Stomach (tissue), 9 donors: ENCODE results near the gene AR. TPM values are rescaled to one million over a fixed set of nuclear protein-coding genes. Genes with fewer than 3 reads are reported as not detected.

ENCODE experiments used
- DNase-seq, 2 donors: peaks; one replicate each; pipeline versions ENCODE4 v3.0.0 to v3.0.0-alpha.2; 2013 to 2019
- H3K27ac ChIP-seq, 5 donors: fragments of 200-600 bp in 4 of 5; sonication (generic) in 4 of 5; one replicate each; pipeline ENCODE4 v1.5.1; 2013 to 2019; ENCODE audit warnings: mild to moderate bottlenecking in 1 of 5, moderate library complexity in 1 of 5
- H3K27me3 ChIP-seq, 3 donors: fragments of 200-600 bp; sonication (generic); one replicate each; pipeline ENCODE4 v1.5.1; 2017 to 2019; ENCODE audit warnings: mixed run types in 1 of 3
- H3K36me3 ChIP-seq, 4 donors: fragments of 200-600 bp; sonication (generic); 1 replicate in 3 of 4; 2 replicates in 1 of 4; pipeline ENCODE4 v1.5.1; 2016 to 2019
- H3K4me1 ChIP-seq, 4 donors: fragments of 200-600 bp; sonication (generic); one replicate each; pipeline ENCODE4 v1.5.1; 2016 to 2019
- H3K4me3 ChIP-seq, 4 donors: fragments of 200-600 bp; sonication (generic) in 3 of 4; one replicate each; pipeline ENCODE4 v1.5.1; 2016 to 2019; ENCODE audit warnings: mild to moderate bottlenecking in 1 of 4
- H3K9me3 ChIP-seq, 4 donors: fragments of 200-600 bp; sonication (generic); one replicate each; pipeline ENCODE4 v1.5.1; 2016 to 2019
- EP300 ChIP-seq: sonication (generic); formaldehyde crosslinking; IDR thresholded peaks from one replicate; pipeline ENCODE4 v1.6.1; 2017; ENCODE audit warnings: antibody characterized with exemption
- POLR2A ChIP-seq, 4 donors: fragments of 450-650 bp; IDR thresholded peaks; one replicate each; pipeline ENCODE4 v1.6.1; 2016; ENCODE audit warnings: antibody characterized with exemption in 4 of 4, control low read depth in 2 of 4, mild to moderate bottlenecking in 1 of 4, moderate library complexity in 1 of 4
- POLR2AphosphoS5 ChIP-seq, 3 donors: sonication (generic); formaldehyde crosslinking; IDR thresholded peaks; one replicate each; pipeline ENCODE4 v1.6.1; 2016; ENCODE audit warnings: antibody characterized with exemption in 3 of 3
- WGBS, 5 donors: extraction: QIAGEN DNeasy Blood & Tissue Kit in 3 of 5; methylation state at CpG; one replicate each; pipeline versions ENCODE4 v1.1.5 to v1.1.7; 2013 to 2018; 5-methylcytosine and 5-hydroxymethylcytosine counted together
- intact Hi-C: fragments of 100-400 bp; cut with DNase I; formaldehyde crosslinking; loops from one replicate; pipeline ENCODE4 v1.15.1; 2023; ENCODE audit warnings: low total_unique reads
- polyA plus RNA-seq, 3 donors: library from polyadenylated mRNA; stranded (reverse); fragments of 200-250 nt; gene quantifications; one replicate each; pipeline ENCODE4 v1.2.3, GENCODE V29; 2013
- total RNA-seq, 5 donors: library from RNA; depleted of rRNA; stranded (reverse); fragments of >200 nt; gene quantifications; one replicate each; pipeline versions ENCODE4 v1.1.0 to v1.2.3, GENCODE V29; 2014 to 2016
- TF ChIP-seq, protein P1 (sequence below), 7 experiments: fragments of 450-650 bp in 4 of 7; fragments of 200-600 bp in 3 of 7; sonication (generic) in 3 of 7; IDR thresholded peaks; one replicate each; pipeline ENCODE4 v1.5.1; 2016 to 2019; ENCODE audit warnings: antibody characterized with exemption in 7 of 7, control low read depth in 2 of 7, mild to moderate bottlenecking in 1 of 7
- donor health status: healthy with polysubstance abuse.
- donor health status: Bipolar disorder and iron deficiency.
- donor health status: healthy.

The AR gene
- total and polyA plus RNA-seq, 8 donors: 0.50 to 8.8 (median 1.4) TPM

DNA sequence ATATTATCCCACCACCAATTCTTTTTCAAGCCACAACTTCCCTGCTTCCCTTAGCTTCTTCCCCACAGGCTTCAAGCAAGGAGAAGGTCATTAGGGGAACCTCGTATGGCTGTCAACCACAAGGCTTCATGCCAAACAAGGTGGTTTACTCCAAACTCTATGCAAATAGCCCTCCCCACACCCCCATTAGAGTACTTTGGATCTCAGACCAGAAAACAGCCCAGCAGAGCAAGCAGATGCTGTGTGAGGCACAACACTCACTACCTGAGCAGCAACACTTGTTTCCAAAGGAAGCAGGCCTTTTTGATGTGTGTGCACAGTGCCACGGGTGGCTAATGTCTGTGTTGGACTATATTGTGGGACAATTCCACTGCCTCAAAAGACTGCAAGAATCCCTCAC, 189.0 kb downstream of the AR start:
- no peaks in the 10 kb centered on the region for H3K9me3 ChIP-seq
- no peak for DNase-seq
- no peak for TF ChIP-seq POLR2A (IDR thresholded peaks at IDR 0.05)
- no peak for TF ChIP-seq POLR2AphosphoS5 (IDR thresholded peaks at IDR 0.05)
- TF ChIP-seq, protein P1, sequence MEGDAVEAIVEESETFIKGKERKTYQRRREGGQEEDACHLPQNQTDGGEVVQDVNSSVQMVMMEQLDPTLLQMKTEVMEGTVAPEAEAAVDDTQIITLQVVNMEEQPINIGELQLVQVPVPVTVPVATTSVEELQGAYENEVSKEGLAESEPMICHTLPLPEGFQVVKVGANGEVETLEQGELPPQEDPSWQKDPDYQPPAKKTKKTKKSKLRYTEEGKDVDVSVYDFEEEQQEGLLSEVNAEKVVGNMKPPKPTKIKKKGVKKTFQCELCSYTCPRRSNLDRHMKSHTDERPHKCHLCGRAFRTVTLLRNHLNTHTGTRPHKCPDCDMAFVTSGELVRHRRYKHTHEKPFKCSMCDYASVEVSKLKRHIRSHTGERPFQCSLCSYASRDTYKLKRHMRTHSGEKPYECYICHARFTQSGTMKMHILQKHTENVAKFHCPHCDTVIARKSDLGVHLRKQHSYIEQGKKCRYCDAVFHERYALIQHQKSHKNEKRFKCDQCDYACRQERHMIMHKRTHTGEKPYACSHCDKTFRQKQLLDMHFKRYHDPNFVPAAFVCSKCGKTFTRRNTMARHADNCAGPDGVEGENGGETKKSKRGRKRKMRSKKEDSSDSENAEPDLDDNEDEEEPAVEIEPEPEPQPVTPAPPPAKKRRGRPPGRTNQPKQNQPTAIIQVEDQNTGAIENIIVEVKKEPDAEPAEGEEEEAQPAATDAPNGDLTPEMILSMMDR (IDR thresholded peaks at IDR 0.05): no peak
- TF ChIP-seq EP300: no peak
- H3K4me1 ChIP-seq: no peaks in the 10 kb centered on the region
- no peaks in the 10 kb centered on the region for H3K27me3 ChIP-seq
- intact Hi-C loops: no loop called here
- 50 to 74% (median 54%) methylated on average over 2 of the region's 2 CpGs for WGBS, 5 donors
- H3K36me3 ChIP-seq: no peaks in the 10 kb centered on the region
- no peak overlapping the region for H3K27ac ChIP-seq
- no peak overlapping the region for H3K4me3 ChIP-seq

DNA sequence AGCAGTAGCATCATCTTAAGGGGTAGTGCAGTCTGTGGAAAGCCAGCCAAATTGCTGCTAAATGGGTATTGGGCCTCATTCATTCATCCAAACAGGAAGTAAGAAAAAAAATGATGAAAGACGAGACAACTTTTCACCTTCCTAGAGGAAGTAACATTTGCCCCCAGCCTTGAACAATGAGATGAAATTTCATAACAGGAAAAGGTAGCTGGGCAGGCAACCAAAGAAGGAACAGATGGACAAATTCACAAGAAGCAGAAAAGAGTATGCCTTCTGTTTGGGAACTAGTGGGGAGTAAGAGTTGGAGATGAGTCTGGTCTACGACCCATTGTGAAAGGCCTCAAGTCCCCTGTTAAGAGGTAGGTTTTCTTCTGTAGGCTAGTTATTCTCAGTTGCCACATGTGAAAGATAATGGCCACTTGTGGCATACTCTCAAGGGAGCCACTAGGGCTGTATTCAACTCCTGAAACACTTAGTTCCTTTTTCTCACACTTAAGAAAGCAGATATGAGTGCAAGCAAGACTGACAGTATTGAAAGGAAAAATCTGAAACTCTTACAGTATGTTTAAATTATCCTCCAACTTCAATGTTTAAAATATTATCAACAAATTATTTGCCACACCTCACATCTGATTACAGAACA, 190.4 kb downstream of the AR start:
- Histone ChIP-seq H3K36me3 (no peaks in the 10 kb centered on the region), H3K27me3 (no peaks in the 10 kb centered on the region), H3K9me3 (no peaks in the 10 kb centered on the region), H3K4me1 (no peaks in the 10 kb centered on the region), H3K4me3 (no peak overlapping the region), H3K27ac (no peak overlapping the region)
- no peak for TF ChIP-seq POLR2AphosphoS5 (IDR thresholded peaks at IDR 0.05)
- TF ChIP-seq, protein P1 (IDR thresholded peaks at IDR 0.05): no peak
- TF ChIP-seq EP300: no peak
- no peak for TF ChIP-seq POLR2A (IDR thresholded peaks at IDR 0.05)
- intact Hi-C loops: no loop called here
- WGBS, 5 donors: 66 to 72% (median 68%) methylated on average over 2 of the region's 2 CpGs
- no peak for DNase-seq

DNA sequence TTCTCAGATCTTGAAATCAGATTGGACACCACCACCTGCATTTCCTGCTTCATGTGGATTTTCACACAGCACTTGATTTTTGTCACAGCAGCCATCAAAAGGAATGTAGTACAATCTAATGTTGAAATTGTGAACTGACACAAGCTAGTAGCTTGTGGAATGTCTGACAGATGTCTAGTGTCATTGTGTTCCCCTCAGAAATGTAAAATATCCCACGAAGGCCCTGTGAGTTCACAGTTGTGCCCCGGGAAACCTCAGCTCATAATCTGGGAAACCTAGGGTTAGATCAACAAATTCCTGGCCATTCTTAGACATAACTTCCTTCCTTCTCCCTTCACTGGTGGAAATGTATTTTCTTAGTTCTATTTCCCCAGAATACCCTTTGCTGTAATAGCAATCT, 205.7 kb downstream of the AR start:
- WGBS, 5 donors: 26 to 36% (median 33%) methylated on average over 2 of the region's 2 CpGs
- H3K9me3 ChIP-seq: peaks cover 0 to 8% (median 0%) of the 10 kb centered on the region in 4 donors
- H3K36me3 ChIP-seq: no peaks in the 10 kb centered on the region
- no peak for DNase-seq
- no peak for TF ChIP-seq POLR2AphosphoS5 (IDR thresholded peaks at IDR 0.05)
- TF ChIP-seq, protein P1 (IDR thresholded peaks at IDR 0.05): no peak
- no peak for TF ChIP-seq POLR2A (IDR thresholded peaks at IDR 0.05)
- no peak for TF ChIP-seq EP300
- intact Hi-C loops: no loop called here
- H3K27me3 ChIP-seq: no peaks in the 10 kb centered on the region
- no peak overlapping the region for H3K27ac ChIP-seq
- no peaks in the 10 kb centered on the region for H3K4me1 ChIP-seq
- no peak overlapping the region for H3K4me3 ChIP-seq

DNA sequence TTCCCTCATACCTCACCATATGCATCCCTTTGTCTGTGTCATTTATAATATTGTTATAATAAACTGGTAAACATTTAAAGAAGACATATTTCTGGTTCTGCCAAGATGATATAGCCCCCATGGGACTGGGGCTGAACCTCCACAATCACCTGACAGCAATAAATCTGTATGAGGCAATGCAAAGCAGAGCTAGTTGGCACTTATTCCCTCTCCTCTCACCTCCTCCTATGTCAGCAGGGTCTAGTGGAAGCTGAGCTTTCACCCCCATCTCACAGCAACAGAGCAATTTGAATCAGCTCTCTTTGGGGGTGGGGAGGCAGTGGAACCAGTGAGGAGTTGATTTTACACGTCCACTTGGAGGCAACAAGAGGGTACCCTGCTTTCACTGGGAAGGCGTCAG, 206.9 kb downstream of the AR start:
- Histone ChIP-seq H3K36me3 (no peaks in the 10 kb centered on the region), H3K9me3 (peaks cover 0 to 8% (median 0%) of the 10 kb centered on the region in 4 donors), H3K27ac (no peak overlapping the region), H3K4me3 (no peak overlapping the region), H3K27me3 (no peaks in the 10 kb centered on the region), H3K4me1 (no peaks in the 10 kb centered on the region)
- no peak for DNase-seq
- 32 to 61% (median 33%) methylated on average over 1 to 2 of the region's 2 CpGs for WGBS, 5 donors
- no peak for TF ChIP-seq POLR2A (IDR thresholded peaks at IDR 0.05)
- TF ChIP-seq POLR2AphosphoS5 (IDR thresholded peaks at IDR 0.05): no peak
- no peak for TF ChIP-seq EP300
- TF ChIP-seq, protein P1 (IDR thresholded peaks at IDR 0.05): no peak
- intact Hi-C loops: no loop called here
